PFSK-1 (cell line): ENCODE measurements around the gene NMNAT1.

Experiments
- FOXP2 ChIP-seq: optimal IDR thresholded peaks from 2 replicates; pipeline ENCODE3; 2011; ENCODE audit warnings: borderline replicate concordance, control low read depth, inconsistent platforms; ENCODE audit not compliant: insufficient read depth; ENCODE audit errors: extremely low read length, extremely low read depth
- POLR2AphosphoS5 ChIP-seq: IDR thresholded peaks from 2 replicates; pipeline ENCODE4 v1.6.1; 2012; ENCODE audit warnings: low read depth, mild to moderate bottlenecking, control low read depth, low read length, moderate library complexity
- REST ChIP-seq, 2 experiments: IDR thresholded peaks; 2 replicates each; pipeline versions ENCODE4 v1.6.1 to v1.8.0; 2011 to 2012; ENCODE audit warnings: low read depth in 2 of 2, low read length in 2 of 2, control low read depth in 1 of 2, inconsistent platforms in 1 of 2, mild to moderate bottlenecking in 1 of 2, moderate library complexity in 1 of 2; ENCODE audit not compliant: insufficient read depth in 1 of 2
- SIN3A ChIP-seq: IDR thresholded peaks from 2 replicates; pipeline ENCODE4 v1.6.1; 2012; ENCODE audit warnings: mild to moderate bottlenecking, low read length, moderate library complexity, borderline replicate concordance; ENCODE audit not compliant: insufficient read depth
- TAF1 ChIP-seq: IDR thresholded peaks from 2 replicates; pipeline ENCODE4 v1.6.1; 2012; ENCODE audit warnings: low read length, control low read depth, borderline replicate concordance; ENCODE audit not compliant: insufficient read depth

Gene NMNAT1

GRCh38 chr1:9957726-9958125 is 14.5 kb downstream of the NMNAT1 start:
- no peak for TF ChIP-seq TAF1
- TF ChIP-seq FOXP2: no peak
- no peak for TF ChIP-seq SIN3A
- TF ChIP-seq REST (IDR thresholded peaks at IDR 0.05; ENCODE audit: insufficient read depth in 1 of 2, low read depth in 2 of 2, low read length in 2 of 2): no peak
- TF ChIP-seq POLR2AphosphoS5: no peak

DNA sequence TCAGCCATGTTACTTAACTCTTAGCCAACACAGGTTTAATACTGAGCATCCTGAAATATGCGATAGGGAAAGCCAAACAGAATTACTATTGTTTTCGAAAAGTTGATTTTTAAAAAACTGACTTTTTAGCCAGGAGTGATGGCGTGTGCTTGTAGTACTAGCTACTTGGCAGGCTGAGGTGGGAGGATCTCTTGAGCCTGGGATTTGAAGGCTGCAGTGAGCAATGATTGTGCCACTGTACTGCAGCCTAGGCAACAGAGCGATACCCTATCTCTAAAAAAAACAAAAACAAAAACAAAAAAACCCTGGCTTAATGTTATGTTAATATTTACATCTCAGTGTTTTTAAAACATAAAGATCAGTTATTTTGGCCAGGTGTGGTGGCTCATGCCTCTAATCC is 16.7 kb downstream of the NMNAT1 start:
- TF ChIP-seq REST (IDR thresholded peaks at IDR 0.05; ENCODE audit: insufficient read depth in 1 of 2, low read depth in 2 of 2, low read length in 2 of 2): no peak
- no peak for TF ChIP-seq POLR2AphosphoS5
- TF ChIP-seq SIN3A: no peak
- TF ChIP-seq TAF1: no peak
- TF ChIP-seq FOXP2: no peak

DNA sequence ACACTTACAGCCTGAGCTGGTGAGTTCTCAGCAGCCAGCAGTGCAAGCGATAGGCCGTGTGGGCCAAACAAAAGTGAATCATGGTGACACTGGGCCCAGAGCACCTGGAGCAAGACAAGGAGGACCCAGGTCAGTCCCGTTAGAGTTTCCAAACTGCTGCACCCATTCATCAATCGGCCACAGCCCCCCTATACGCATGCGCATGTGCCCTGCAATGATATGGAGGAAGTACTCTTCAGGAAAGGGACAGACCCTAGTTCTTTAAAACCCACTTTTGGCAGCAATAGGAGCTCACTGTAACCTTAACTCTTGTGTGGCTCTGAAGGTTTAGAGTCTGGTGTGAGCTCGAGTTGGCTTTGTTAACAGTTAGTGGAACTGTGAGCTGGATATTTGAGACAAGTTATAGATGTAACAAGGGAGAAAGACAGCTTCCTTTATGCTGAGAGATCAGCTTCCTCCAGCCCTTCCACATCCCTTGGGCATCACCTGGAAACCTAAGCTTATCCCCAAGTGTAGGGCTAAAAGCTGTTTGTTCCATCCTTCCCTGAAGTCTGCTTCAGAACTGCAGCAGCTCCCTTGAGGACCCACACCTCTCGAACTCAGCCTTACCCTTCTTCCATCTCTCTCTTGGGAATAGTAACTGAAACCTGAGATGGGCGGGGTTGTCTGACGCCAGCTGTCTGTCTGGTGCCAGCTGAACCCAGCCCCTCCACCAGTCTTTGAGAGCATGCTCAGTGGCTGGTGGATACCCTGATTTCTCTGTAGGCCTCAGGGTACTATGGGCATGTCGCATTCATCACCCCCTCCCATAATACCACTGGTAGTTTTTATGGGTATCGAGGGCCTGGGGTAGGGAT is 17.7 kb downstream of the NMNAT1 start:
- no peak for TF ChIP-seq TAF1
- no peak for TF ChIP-seq SIN3A
- no peak for TF ChIP-seq REST (IDR thresholded peaks at IDR 0.05; ENCODE audit: insufficient read depth in 1 of 2, low read depth in 2 of 2, low read length in 2 of 2)

DNA sequence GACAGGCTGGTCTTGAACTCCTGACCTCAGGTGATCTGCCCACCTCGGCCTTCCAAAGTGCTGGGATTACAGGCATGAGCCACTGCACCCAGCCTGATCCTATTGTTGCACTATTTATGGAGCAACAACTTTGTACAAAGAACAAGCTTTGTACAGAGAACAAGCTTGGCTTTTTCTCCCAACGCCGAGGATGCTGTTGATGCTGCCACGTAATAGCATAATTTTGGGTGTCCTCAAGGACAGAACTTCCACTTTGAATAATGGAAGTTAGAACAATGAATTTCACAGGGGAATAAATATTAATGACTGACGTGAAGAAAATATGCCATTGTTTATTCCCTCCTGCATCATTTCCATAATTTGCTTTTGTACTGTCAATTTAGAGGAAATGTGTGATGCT is 41.0 kb downstream of the NMNAT1 start:
- TF ChIP-seq SIN3A: no peak
- TF ChIP-seq FOXP2: no peak

GRCh38 chr1:9985001-9985400 is 41.7 kb downstream of the NMNAT1 start:
- no peak for TF ChIP-seq FOXP2
- no peak for TF ChIP-seq SIN3A
- no peak for TF ChIP-seq REST (IDR thresholded peaks at IDR 0.05; ENCODE audit: insufficient read depth in 1 of 2, low read depth in 2 of 2, low read length in 2 of 2)
- no peak for TF ChIP-seq POLR2AphosphoS5
- TF ChIP-seq TAF1: no peak
